Peyer's patch (tissue), 4 donors: ENCODE results near the gene CST6. TPM values are rescaled to one million over a fixed set of nuclear protein-coding genes. Genes with fewer than 3 reads are reported as not detected.
"Not testable (repeated sequence)": the region's sequence is repeated elsewhere in the genome, so short reads cannot be mapped to it uniquely, and the experiment has no call there.

Experiments
- DNase-seq, 3 donors: peaks; one replicate each; pipeline ENCODE4 v3.0.0-alpha.2; 2017 to 2019
- H3K27ac ChIP-seq, 4 donors: fragments of 200-600 bp; sonication (generic); one replicate each; pipeline ENCODE4 v1.5.1; 2016 to 2019
- H3K27me3 ChIP-seq, 2 donors: fragments of 200-600 bp; sonication (generic); one replicate each; pipeline ENCODE4 v1.5.1; 2019
- H3K36me3 ChIP-seq, 3 donors: fragments of 200-600 bp; sonication (generic); one replicate each; pipeline ENCODE4 v1.5.1; 2016 to 2019
- H3K4me1 ChIP-seq, 4 donors: fragments of 200-600 bp; sonication (generic); one replicate each; pipeline ENCODE4 v1.5.1; 2016 to 2019
- H3K4me3 ChIP-seq, 4 donors: fragments of 200-600 bp; sonication (generic); 1 replicate in 3 of 4; 2 replicates in 1 of 4; pipeline ENCODE4 v1.5.1; 2016 to 2019; ENCODE audit warnings: mild to moderate bottlenecking in 1 of 4
- H3K9me3 ChIP-seq, 4 donors: fragments of 200-600 bp; sonication (generic); one replicate each; pipeline ENCODE4 v1.5.1; 2016 to 2019; ENCODE audit warnings: mild to moderate bottlenecking in 1 of 4
- POLR2A ChIP-seq, 2 donors: fragments of 450-650 bp; IDR thresholded peaks; one replicate each; pipeline ENCODE4 v1.5.1; 2017; ENCODE audit warnings: antibody characterized with exemption in 2 of 2, mild to moderate bottlenecking in 2 of 2, moderate library complexity in 2 of 2
- total RNA-seq, 4 donors: library from RNA; depleted of rRNA; stranded (reverse); fragments of >200 nt; gene quantifications; one replicate each; pipeline ENCODE4 v1.1.0, GENCODE V29; 2016
- TF ChIP-seq, protein P1 (sequence below), 6 experiments: fragments of 450-650 bp in 4 of 6; fragments of 200-600 bp in 2 of 6; sonication (generic) in 1 of 6; IDR thresholded peaks; one replicate each; pipeline ENCODE4 v1.5.1; 2017 to 2019; ENCODE audit warnings: antibody characterized with exemption in 6 of 6, mild to moderate bottlenecking in 3 of 6, moderate library complexity in 1 of 6

Gene CST6
- total RNA-seq, 4 donors from 2014 or later, result not detected

DNA sequence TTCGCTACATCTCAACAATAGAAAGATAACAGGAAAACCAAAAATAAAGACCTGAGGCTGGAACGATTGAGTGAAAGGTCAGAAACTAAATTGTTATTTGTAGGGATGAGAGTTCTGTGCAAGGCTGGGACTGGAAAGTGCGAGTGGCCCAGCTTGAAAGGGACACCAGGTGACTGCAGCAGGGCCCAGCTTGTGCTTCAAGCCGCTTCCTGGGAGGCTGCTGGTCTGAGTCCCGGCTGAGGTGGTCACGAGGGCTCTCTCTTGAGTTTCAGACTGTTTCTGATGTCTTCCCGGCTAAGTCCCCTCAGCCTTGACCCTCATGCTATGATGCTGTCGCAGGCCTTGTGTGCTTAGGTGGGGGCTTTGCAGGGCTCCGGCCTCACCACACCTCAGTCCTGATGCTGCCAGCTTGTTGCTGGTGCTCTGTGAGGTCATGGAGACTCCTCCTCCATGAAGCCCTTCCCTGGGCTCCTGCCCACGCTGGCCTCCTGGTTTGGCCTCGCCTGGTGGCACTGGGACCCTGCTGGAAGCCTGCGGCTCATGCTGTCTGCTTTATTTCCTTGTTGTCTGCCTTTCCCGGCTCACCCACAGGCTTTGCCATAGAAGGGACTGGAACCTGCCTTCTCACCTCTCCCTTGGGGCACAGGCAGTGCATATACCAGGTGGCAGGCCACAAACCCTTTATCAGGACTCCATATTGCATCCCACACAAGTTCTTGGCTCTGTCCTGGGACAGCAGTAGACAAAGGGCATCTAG lies 5.5 kb upstream of the CST6 start:
- Histone ChIP-seq H3K4me1 (peaks cover 0 to 7% (median 4%) of the 10 kb centered on the region in 4 donors), H3K9me3 (no peaks in the 10 kb centered on the region), H3K27ac (peak overlapping the region in 1 of 4 donors; percentile 9), H3K4me3 (no peak overlapping the region), H3K36me3 (peaks cover 0 to 12% (median 0%) of the 10 kb centered on the region in 3 donors), H3K27me3 (no peaks in the 10 kb centered on the region)
- TF ChIP-seq POLR2A (IDR thresholded peaks at IDR 0.05), result no peak
- TF ChIP-seq, protein P1, sequence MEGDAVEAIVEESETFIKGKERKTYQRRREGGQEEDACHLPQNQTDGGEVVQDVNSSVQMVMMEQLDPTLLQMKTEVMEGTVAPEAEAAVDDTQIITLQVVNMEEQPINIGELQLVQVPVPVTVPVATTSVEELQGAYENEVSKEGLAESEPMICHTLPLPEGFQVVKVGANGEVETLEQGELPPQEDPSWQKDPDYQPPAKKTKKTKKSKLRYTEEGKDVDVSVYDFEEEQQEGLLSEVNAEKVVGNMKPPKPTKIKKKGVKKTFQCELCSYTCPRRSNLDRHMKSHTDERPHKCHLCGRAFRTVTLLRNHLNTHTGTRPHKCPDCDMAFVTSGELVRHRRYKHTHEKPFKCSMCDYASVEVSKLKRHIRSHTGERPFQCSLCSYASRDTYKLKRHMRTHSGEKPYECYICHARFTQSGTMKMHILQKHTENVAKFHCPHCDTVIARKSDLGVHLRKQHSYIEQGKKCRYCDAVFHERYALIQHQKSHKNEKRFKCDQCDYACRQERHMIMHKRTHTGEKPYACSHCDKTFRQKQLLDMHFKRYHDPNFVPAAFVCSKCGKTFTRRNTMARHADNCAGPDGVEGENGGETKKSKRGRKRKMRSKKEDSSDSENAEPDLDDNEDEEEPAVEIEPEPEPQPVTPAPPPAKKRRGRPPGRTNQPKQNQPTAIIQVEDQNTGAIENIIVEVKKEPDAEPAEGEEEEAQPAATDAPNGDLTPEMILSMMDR (IDR thresholded peaks at IDR 0.05), result no peak
- no peak for DNase-seq

DNA sequence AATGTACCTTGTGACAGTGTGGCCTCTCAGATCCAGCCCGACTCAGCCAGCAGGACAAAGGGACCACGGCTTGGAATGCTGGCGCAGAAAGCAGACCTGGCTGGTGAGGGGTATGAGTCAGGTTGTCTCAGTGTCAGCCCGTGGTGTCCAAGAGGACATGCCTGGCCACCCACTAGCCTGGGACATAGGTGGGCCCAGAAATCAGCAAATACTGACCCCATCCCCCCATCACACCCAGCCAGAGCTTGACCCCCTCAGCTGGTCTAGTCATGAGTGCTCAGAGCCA lies 5.0 kb upstream of the CST6 start:
- DNase-seq, result no peak
- Histone ChIP-seq H3K27me3 (peaks cover 0 to 5% of the 10 kb centered on the region in 2 donors), H3K9me3 (no peaks in the 10 kb centered on the region), H3K4me1 (peaks cover 2 to 9% (median 4%) of the 10 kb centered on the region in 4 donors), H3K27ac (peak overlapping the region in 1 of 4 donors; percentile 9), H3K36me3 (peaks cover 0 to 12% (median 0%) of the 10 kb centered on the region in 3 donors), H3K4me3 (no peak overlapping the region)
- TF ChIP-seq POLR2A (IDR thresholded peaks at IDR 0.05), result no peak
- TF ChIP-seq, protein P1 (IDR thresholded peaks at IDR 0.05), result no peak

DNA sequence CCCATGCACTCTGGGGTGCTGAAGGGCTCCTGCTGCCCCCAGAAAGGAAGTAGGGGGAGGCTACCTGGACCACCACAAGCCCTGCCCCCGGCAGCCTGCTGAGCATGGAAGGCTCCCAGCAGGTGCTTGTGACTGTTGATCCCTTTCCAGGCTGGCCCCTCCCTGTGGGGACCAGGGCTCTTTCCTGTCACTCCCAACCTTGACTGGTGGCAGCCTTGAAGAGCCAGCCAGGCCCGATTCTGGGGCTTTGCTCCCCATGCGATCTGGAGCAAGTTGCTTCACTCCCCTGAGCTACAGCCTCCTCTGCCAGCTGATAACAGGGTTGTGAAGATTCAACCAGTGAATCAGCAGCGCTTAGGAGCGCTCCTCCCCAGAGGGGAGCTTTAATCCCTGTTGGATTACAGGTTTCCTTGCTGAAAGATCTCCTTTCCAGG lies 4.6 kb upstream of the CST6 start:
- Histone ChIP-seq H3K27ac (peak overlapping the region in 1 of 4 donors; percentile 9), H3K4me3 (no peak overlapping the region), H3K36me3 (peaks cover 0 to 12% (median 0%) of the 10 kb centered on the region in 3 donors), H3K4me1 (peaks cover 2 to 12% (median 4%) of the 10 kb centered on the region in 4 donors), H3K9me3 (no peaks in the 10 kb centered on the region), H3K27me3 (peaks cover 0 to 9% of the 10 kb centered on the region in 2 donors)
- TF ChIP-seq, protein P1 (IDR thresholded peaks at IDR 0.05), result no peak
- no peak for TF ChIP-seq POLR2A (IDR thresholded peaks at IDR 0.05)
- no peak for DNase-seq

DNA sequence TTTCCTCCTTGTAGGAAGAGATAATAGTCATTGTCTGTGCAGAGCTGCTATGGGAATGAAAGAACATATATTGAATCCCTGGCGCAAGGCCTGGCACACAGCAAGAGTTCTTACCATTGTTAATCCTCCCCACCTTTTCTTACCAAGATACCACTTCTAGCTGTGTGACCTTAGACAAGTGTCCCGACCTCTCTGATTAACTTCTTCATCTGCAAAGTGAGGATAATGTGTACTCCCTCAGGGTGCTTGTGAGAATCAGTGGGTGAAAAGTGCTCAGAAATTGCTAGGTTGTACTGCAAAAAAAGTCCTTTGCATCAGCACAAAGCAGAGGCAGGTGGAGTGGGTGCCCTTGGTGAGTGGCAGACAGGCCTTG lies 3.7 kb upstream of the CST6 start:
- no peak for DNase-seq
- Histone ChIP-seq H3K4me3 (no peak overlapping the region), H3K27ac (no peak overlapping the region), H3K9me3 (no peaks in the 10 kb centered on the region), H3K36me3 (peaks cover 0 to 12% (median 0%) of the 10 kb centered on the region in 3 donors), H3K4me1 (peaks cover 2 to 10% (median 3%) of the 10 kb centered on the region in 4 donors), H3K27me3 (peaks cover 0 to 14% of the 10 kb centered on the region in 2 donors)
- TF ChIP-seq POLR2A (IDR thresholded peaks at IDR 0.05), result no peak
- TF ChIP-seq, protein P1 (IDR thresholded peaks at IDR 0.05), result no peak

DNA sequence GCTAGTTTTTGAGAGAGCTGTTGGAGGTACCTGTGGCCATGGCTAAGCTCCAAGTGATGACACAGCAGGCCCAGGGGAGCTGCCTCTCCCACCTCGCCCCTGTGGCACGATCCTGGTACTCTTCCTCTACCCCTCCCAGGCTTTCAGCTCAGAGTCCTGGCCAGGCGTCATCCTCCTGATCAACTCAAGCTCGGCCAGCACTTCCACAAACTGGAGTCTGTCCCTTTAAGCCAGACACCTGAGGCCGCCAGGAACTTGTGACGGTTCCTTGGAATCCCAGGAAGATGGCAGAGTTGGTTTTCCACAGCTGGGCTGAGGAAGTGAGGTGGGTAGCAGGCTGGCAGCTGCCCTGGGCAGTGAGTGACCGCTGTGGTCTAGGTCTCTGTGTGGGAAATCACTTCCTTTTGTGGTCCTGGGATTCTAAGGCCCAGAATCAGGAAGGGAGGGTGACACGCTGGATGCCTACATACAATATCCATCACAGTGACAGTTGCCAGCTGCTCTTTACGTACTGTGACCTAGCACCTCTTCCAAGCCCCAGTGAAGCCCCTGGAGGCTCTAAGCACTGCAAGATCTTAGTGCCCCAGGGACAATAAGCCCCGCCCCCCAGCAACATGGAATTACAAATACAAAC lies 3.2 kb upstream of the CST6 start:
- H3K9me3 ChIP-seq, result no peaks in the 10 kb centered on the region
- H3K27me3 ChIP-seq, result peaks cover 0 to 17% of the 10 kb centered on the region in 2 donors
- no peak for TF ChIP-seq POLR2A (IDR thresholded peaks at IDR 0.05)
- TF ChIP-seq, protein P1 (IDR thresholded peaks at IDR 0.05), result no peak
- DNase-seq, result no peak
- no peak overlapping the region for H3K27ac ChIP-seq
- H3K4me3 ChIP-seq, result no peak overlapping the region
- H3K36me3 ChIP-seq, result peaks cover 0 to 12% (median 0%) of the 10 kb centered on the region in 3 donors
- peaks cover 0 to 6% (median 1%) of the 10 kb centered on the region in 4 donors for H3K4me1 ChIP-seq

DNA sequence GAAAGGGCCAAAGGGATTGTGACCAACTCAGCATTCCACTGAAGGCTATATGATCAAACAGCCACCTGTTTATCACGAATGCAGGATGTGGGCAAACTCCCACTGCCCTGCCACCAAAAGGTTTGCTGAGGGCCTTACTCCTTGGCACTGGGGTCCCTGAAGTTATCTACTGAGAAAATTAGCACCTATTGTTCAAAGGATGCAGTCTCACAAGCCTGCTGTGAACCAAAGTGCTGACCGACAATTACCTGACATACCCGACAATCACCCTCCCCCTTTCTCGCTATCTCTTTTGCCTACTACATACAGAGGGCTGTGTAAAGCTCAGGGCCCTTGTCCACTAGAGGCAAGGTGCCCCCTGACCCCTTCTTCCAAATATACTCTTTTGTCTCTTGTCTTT lies 1.8 kb upstream of the CST6 start:
- not testable (repeated sequence) for H3K4me3 ChIP-seq, H3K9me3 ChIP-seq
- H3K27me3 ChIP-seq, result peaks cover 0 to 17% of the 10 kb centered on the region in 2 donors

More for the DNA sequence above, 1.8 kb upstream of the CST6 start:
- not testable (repeated sequence) for H3K27ac ChIP-seq, DNase-seq, H3K4me1 ChIP-seq, H3K36me3 ChIP-seq
